Brain microvascular endothelial cell (primary cell): ENCODE results near the gene STX16.
A peak's percentile ranks its signal among the peaks of the same experiment; 100 is the strongest.

Experiments used
- DNase-seq: peaks from one replicate; pipeline ENCODE4 v3.0.0-alpha.2; 2020
- H3K27ac ChIP-seq: fragments of 250-450 bp; sonication (Bioruptor Pico); 2 replicates; pipeline ENCODE4 v1.5.1; 2020; ENCODE audit warnings: mild to moderate bottlenecking, moderate library complexity
- H3K27me3 ChIP-seq: fragments of 250-450 bp; sonication (Bioruptor Pico); replicated peaks from 2 replicates; pipeline ENCODE4 v1.5.1; 2020; ENCODE audit warnings: mild to moderate bottlenecking
- H3K36me3 ChIP-seq: fragments of 250-450 bp; sonication (Bioruptor Pico); replicated peaks from 2 replicates; pipeline ENCODE4 v1.5.1; 2020; ENCODE audit warnings: mild to moderate bottlenecking
- H3K4me3 ChIP-seq: 2 replicates; pipeline ENCODE4 v1.5.1; 2011; ENCODE audit warnings: low read depth, mild to moderate bottlenecking, control low read depth, low read length, moderate library complexity
- CTCF ChIP-seq: IDR thresholded peaks from 2 replicates; pipeline ENCODE4 v1.5.1; 2011; ENCODE audit warnings: low read depth, mild to moderate bottlenecking, moderate library complexity, low read length, control low read depth, inconsistent platforms; ENCODE audit errors: missing control alignments
- in situ Hi-C: cut with HindIII; loops from 2 replicates; pipeline ENCODE4 v1.10.0; 2017; ENCODE audit warnings: low sequenced_read_pairs, low pct_ligation_motif_present

STX16 gene

GRCh38 chr20:58651946-58652605, 993 bp downstream of the STX16 start:
- Histone ChIP-seq H3K36me3 (no peaks in the 10 kb centered on the region), H3K27me3 (no peaks in the 10 kb centered on the region), H3K4me3 (peak overlapping the region; percentile 93), H3K27ac (peak overlapping the region; percentile 56)
- TF ChIP-seq CTCF: no peak
- in situ Hi-C loops: loop anchor here (5.0 to 25.0 kb wide), 2 partner anchors 185 to 415 kb away; no protein-coding TSS in a partner anchor
- peak; percentile 55 for DNase-seq

GRCh38 chr20:58652606-58653294, 1.7 kb downstream of the STX16 start:
- no peaks in the 10 kb centered on the region for H3K27me3 ChIP-seq
- peak overlapping the region; percentile 93 for H3K4me3 ChIP-seq
- no peak for DNase-seq
- H3K36me3 ChIP-seq: no peaks in the 10 kb centered on the region
- TF ChIP-seq CTCF: no peak
- in situ Hi-C loops: loop anchor here (5.0 to 25.0 kb wide), 2 partner anchors 185 to 415 kb away; no protein-coding TSS in a partner anchor
- H3K27ac ChIP-seq: peak overlapping the region; percentile 56

- no peaks in the 10 kb centered on the region for H3K36me3 ChIP-seq
- in situ Hi-C loops: loop anchor here (5.0 to 25.0 kb wide), 2 partner anchors 183 to 417 kb away; no protein-coding TSS in a partner anchor
- H3K4me3 ChIP-seq: no peak overlapping the region
- no peaks in the 10 kb centered on the region for H3K27me3 ChIP-seq
- no peak for DNase-seq
- no peak overlapping the region for H3K27ac ChIP-seq
- TF ChIP-seq CTCF: no peak
Observed at GRCh38 chr20:58654337-58654736, 3.3 kb downstream of the STX16 start.

- DNase-seq: no peak
- H3K4me3 ChIP-seq: no peak overlapping the region
- no peaks in the 10 kb centered on the region for H3K27me3 ChIP-seq
- H3K27ac ChIP-seq: no peak overlapping the region
- no peak for TF ChIP-seq CTCF
- no peaks in the 10 kb centered on the region for H3K36me3 ChIP-seq
- in situ Hi-C loops: loop anchor here (25.0 kb wide), 1 partner anchor 182 kb away; no protein-coding TSS in a partner anchor
Observed at GRCh38 chr20:58655328-58656107, 4.4 kb downstream of the STX16 start.

- no peak for TF ChIP-seq CTCF
- Histone ChIP-seq H3K27me3 (no peaks in the 10 kb centered on the region), H3K36me3 (peaks cover 6% of the 10 kb centered on the region), H3K27ac (no peak overlapping the region), H3K4me3 (no peak overlapping the region)
- in situ Hi-C loops: loop anchor here (25.0 kb wide), 1 partner anchor 180 kb away; no protein-coding TSS in a partner anchor
- no peak for DNase-seq
Observed at GRCh38 chr20:58656831-58657230, 5.7 kb downstream of the STX16 start.
